Stimulated activated CD8-positive, alpha-beta memory T cell treated with anti-CD3 and anti-CD28 coated beads, Interleukin-4, amount 100 ng/mL, for 4 hours (primary cell): ENCODE data around the gene BTRC.

Source experiments
- DNase-seq, 2 donors: peaks; one replicate each; pipeline ENCODE4 v3.0.0-alpha.2; 2020; ENCODE audit warnings: low read depth in 2 of 2, low spot score in 1 of 2

BTRC gene

DNA sequence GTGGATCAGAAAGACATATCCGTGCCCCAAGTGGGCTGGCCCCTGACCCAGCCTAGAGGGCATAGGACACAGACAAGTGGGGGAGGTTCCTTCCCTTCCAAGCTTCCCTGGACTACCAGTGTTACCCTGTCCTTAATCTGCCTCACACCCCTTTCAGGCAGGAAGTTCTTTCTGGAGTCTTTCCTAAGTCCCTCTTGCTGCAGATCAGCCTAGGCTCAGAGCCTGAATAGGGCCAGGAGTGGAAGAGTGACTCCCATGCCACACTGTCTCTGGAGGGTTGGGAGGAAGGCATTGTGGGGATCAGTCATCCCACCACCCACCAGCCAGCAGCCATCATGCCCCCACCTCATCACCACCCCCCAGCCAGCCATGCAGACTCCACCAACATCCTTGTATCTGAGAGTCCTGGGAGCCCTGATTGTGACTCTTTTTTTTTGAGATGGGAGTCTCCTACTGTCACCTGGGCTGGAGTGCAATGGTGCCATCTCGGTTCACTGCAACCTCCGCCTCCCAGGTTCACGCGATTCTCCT is 211.5 kb downstream of the BTRC start:
- no peak for DNase-seq

DNA sequence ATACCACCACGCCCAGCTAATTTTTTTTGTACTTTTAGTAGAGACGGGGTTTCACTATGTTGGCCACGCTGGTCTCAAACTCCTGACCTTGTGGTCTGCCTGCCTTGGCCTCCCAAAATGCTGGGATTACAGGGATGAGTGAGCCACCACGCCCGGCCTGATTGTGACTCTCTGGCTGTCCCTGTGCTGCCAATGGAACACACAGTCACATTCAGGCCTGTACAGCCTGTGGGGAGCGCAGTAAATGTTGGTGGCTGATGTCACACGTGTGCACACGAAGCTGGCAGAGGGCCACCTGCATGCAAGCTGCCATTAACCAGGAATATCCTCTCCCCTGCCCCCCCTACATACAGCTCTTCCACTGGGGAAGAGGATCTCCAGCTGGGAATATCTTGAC is 212.0 kb downstream of the BTRC start:
- DNase-seq: no peak

DNA sequence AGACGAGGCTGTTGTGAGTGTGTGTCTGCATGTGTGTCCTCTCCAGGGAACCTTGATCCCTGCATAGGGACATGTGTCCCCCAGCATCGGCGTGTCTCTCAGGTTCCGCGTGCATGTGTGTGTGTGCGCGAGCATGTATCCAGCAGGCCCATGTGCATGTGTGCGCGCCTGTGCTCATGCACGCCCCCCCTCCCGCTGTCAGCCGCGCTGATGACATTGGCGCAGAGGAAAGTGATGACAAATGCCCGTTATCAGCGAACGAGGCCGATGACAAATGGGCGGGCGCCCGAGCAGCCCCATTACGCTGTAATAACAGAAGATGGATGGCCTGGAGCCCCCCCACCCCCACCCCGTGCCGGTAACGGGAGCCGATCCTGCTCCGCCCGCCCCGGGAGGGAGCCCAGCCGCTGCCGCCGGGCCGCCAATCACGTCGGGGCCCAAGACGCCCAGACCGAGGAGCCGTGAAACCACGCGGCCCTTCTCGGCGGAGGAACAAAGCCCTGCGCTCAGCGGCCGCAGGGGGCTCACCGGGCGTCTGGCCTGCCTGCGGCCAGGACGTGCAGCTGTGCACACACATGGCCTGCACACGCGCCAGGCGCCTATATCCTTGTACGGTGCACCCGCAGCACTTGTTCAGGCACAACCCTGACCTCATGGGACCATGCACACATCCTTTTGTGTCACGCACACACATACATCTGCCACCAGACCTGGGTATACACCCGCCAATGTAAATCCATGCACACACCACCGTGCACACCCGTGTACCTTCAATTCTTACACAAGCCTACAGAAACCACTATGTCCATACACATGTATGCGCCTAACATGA is 212.6 kb downstream of the BTRC start:
- DNase-seq: no peak

DNA sequence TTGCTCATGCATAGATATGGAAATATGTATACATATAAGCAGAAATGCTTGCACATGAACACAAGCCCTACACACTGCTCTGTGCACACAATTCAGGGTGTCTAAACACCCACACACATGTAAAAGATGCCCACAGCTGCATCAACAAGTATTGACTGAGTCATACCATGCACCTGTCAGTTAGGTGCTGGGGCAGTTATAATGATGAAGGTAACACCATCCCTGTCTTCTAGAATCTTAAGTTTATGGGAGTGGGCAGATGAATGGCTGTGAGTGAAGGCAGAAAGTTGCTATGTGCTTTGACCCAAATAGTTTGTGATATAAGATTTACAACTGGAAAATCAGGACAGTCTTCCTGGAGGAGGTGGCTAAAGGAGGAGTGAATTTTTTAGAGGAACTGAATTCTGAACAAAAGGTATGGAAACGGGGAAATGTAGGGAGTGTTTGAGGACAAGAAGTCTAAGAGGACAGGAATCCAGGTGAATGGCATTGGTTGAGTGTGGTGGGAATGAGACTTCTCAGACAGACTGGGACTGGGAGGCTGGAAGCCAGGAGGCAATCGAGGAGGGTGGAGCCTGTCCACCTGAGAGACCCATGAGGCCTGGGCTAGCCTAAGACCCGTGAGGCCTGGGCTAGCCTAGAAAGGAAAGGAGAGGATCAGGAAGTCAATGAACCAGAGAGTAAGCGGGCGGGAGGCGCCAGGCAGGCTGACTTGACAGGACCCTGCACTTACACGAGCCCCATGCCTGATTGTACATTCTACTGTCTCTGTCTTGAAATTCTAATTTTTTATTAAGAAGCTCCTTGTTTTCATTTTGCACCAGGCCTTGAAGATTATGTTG is 213.4 kb downstream of the BTRC start:
- DNase-seq: no peak

DNA sequence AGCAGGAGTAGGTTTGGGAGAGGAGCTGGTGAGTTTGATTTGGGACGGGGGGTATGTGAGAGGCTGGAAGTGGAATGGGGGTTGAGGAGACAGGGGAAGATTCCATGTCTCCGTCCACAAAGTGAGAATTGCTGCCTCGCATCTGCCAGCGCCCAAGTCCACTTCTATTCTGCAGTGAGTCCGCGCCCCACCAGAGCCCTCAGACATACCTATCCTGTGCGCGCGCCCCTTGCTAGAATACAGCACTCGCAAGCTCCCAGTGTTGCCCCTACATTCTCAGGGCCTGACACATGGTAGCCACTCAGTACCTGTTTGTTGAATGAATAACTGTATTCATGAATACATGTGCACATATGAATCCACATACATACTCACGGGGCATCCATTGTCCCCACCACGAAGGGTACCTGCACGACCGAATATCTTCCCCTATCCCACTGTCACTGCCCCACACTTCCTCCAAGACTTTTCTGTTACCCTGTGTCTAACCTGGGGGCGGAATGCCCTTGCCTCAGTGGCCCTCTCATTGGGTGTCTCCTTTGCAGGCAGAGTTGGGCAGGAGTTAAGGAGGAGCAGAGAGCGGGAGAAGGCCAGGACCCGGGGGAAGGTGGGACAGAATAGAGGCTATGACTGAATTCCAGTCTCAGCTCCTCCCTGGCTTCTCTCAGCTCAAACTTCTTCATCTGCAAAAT is 214.2 kb downstream of the BTRC start:
- DNase-seq: no peak

DNA sequence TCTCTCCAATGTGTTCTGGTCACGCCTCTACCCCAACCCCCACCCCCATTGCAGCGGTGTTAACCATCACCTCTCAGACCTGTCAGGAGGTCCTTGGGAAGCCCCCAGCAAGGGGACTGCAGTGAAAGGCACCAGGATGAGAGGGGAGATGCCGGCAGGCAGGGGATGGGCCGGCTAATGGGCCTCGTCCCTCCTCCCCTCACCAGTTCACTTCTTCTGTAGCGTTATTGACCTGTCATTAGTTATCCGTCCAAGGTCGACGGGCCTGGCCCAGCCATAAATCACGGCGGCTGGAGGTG is 215.3 kb downstream of the BTRC start:
- no peak for DNase-seq

DNA sequence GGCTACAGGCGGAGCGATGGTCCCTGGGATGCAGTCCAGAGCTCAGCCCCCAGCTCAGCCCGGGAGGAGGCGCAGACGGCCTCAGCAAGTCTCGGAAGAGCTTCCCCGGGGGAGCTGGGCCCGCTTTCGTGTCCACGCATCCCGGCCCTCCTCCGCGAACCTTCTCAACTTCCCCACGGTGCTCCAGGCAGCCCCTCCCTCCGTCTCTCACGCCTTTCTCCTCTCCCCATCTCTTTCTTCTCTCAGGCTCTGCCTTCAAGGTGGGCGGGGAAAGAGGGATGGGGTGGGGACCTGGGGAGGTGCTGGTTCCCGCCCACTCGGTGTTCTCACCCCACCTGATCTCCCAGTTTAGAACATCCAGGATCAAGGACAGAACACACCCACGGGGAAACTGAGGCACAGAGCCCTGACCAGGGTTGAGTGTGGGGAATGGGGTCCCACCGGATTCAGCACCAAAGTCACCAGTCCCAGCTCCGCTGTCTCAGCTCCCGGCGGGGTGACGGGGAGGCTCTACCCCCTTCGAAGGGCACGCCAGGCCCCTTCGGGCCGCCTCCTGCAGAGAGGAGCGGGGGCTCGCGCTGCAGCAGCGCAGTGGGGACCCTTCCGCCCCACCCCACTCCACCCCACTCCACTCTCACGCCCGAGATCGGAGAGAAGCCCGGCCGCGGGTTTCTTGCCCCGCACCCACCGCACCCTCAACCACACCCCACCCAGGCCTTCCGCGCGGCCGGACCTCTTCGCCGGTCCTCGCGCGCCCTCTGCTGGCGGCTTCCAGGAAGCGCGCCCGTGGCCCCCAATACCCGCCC is 215.9 kb downstream of the BTRC start:
- peak; percentile 59 to 62 for DNase-seq

DNA sequence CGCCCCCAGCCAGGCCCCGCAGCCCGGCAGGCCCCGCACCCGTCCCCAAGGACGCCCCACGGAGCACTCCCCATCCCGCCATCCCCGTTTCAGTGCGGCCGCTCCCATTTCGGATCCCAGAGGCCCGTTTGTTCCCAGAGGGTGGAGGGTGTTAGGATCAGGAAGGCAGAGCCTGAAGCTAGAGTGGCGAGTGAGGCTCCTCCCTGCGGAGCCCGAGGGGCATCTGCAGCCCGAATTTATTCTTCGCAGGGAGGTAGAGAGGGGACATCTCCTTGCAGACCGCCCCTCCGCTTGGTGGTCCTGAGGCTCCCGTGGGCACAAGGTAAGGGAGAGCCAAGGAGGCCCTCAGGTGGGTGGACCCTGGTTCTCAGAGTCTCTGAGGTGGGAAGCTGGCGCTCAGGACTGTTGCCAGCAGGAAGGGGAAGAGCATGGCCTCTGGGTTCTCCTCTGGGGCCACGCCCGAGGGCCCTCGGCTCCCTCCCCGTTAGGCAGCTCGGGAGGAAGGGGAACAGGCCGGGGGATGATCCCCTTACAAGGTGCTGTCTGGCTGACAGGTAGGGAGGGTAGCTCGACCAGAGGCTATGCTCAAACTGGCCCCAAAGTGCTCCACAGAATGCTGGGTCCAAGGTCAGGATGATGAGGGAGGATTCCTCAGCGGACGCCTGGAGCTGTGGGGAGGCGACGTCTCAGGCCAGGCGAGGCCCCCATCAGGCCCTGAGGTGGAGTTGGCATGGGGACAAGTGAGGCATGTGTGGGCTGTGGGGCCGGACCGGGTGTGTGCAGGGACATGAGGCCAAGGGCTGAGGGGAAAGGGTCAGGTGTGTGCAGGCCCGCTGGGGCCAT is 216.7 kb downstream of the BTRC start:
- no peak for DNase-seq

DNA sequence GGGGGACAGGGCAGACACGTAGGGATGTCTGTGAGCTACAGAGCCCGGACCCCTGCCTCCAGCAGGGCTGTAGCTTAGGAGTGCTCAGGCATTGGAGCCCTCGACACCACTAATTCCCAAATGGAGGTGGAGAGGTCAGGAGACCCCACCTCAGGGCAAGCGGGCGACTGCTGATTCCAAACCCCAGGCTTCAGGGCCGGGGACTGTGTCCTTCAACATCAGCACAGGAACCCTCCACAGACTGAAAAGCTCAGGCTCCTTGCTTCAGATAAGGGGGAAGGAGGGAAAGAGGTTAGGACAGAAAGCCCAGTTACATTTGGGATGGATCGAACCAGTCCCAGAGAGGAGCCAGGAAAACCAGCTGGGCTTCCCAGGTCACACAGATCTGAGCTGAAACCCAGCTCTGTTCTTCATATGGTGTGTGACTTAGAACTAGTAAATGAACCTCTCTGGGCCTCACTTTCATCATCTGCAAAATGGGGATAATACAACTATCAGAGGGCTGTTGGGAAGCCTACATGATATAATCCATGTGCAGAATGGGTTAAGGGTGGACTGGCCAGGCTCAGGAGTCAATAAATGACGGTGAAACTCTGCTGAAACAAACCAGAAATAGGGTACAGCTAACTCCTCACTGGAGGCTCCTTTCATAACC is 217.4 kb downstream of the BTRC start:
- no peak for DNase-seq

DNA sequence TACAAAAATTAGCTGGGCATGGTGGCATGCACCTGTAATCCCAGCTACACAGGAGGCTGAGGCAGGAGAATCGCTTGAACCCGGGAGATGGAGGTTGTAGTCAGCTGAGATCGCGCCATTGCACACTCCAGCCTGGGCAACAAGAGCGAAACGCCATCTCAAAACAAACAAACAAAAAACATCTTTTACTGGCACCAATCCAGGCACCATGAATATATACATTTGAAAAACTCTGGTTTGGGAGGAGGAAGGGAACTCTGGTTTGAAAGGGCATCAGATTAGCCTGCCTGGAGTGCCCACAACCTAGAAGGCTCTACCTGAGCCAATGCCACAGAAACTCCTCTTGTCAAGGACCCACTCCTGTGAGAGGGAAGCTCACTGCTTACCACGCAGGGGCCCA is 218.2 kb downstream of the BTRC start:
- no peak for DNase-seq

DNA sequence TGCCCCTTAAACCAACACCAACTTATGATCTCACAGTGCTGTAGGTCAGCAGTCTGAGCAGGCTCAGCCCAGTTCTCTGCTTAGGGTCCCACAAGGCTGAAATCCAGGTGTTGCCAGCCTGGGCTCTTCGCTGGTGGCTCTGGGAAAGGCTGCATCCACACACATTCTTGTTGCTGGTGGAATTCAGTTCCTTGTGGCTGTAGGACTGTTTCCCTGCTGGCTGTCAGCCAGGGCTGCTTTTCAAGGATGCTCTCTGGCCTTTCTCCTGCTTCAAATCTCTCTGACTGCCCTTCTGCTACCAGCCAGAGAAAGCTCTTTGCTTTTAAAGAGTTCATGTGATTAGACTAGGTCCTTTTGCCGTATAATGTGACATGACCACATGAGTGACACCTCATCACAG is 218.8 kb downstream of the BTRC start:
- DNase-seq: no peak

DNA sequence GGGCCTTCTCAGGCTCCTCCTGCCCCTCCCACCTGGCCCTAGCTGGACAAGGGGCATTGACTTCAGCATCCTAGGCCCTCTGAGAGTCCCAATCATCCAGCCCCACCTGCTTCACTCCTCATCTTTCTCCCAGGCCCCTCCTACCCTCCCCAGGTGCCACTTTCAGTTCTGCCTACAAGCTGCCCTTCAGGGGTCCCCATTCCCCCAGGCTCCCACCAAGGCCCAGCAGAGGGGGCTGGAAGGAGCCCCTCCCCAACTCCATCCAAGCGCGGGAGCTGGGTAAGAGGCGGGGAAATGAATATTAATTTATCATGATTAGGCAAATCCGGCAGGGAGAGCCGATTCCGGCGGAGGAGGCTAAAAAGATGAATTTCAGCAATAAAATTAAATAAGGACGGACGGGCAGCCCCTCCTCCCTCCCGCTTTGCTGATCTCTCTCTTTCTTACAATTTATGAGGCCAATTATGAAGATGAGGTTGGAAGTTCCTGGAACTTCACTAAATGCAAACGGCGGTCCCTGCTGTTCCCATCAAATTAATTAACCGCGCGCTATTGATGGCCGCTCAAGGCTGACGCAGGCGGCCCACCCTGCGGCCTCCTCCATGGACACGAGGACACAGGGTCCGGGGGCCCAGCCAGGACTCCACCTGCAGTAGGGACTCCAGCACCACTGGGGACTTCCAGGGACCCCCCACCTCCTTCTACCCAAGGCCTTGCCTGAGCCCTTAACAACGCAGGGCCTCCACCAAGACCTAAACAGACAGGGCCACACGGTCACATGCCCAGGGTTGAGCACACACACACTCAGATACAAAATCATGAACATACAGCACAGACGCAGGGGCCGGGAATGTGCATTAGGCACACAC is 220.2 kb downstream of the BTRC start:
- DNase-seq: no peak

DNA sequence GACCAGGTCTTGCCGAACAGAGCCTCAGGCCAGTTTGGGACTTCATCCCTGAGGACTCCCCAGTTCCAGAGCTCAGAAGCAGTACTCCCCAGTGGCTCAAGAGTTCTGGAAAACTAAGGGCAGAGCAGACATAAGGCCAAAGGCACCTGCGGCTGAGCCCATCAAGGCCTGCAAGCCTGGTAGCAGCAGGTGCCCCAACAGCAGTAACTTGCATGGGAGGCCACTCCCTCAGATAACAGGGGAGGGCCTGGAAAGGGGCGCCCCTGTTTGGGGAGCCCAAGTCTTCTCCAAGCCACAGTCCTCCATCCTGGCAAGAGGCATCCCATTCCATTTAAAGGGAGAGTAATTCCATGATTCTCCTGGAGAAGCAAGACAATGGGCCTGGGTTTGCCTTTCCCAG is 221.1 kb downstream of the BTRC start:
- DNase-seq: no peak

DNA sequence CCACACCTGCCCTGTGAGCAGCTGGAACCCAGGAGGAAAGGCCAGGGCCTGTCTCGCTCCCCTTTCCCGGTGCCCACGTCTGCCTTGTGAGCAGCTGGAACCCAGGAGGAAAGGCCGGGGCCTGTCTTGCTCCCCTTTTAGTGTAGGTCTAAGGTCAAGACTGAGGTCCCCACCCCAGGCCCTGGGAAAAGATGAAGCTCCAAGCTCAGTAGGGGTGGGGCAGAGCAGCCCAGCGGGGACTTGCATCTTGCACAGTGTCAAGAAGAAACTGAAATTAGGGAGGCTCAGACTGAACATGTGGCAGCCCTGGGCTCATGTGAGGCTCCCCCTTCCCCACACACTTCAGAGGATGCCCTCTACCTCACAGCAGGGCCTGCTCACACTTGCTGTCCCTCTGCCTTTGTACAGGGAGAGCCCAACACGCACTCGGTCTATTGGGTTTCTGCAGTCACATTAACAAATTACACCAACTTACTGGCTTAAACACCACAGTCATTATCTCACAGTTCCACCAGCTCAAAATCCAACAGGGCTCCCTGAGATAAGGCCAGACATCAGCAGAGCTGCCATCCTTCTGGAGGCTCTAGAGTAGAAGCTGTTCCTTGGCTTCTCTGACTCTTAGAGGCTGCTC is 221.7 kb downstream of the BTRC start:
- DNase-seq: no peak

DNA sequence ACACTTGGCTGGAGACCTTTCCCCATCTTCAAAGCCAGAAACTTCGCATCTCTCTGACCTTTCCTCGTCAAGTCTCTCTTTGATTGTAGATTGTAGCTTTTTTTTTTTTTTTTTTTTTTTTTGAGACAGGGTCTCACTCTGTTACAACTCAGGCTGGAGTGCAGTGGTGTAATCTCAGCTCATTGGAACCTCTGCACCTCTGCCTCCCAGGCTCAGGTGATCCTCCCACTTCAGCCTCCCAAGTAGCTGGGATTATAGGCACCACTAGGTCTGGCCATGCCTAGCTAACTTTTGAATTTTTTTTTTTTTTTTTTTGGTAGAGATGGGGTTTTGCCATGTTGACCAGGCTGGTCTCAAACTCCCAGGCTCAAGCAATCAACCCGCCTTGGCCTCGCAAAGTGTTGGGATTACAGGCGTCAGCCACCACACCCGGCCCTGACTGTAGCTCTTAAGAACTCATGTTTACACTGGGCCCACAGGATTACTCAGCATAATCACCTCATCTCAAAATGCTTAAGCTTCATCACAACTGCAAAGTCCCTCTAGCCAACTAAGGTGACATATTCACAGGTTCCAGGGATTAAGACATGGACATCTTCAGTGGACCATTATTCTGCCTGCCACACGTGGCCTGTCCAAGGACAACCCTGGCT is 222.4 kb downstream of the BTRC start:
- DNase-seq: no peak

DNA sequence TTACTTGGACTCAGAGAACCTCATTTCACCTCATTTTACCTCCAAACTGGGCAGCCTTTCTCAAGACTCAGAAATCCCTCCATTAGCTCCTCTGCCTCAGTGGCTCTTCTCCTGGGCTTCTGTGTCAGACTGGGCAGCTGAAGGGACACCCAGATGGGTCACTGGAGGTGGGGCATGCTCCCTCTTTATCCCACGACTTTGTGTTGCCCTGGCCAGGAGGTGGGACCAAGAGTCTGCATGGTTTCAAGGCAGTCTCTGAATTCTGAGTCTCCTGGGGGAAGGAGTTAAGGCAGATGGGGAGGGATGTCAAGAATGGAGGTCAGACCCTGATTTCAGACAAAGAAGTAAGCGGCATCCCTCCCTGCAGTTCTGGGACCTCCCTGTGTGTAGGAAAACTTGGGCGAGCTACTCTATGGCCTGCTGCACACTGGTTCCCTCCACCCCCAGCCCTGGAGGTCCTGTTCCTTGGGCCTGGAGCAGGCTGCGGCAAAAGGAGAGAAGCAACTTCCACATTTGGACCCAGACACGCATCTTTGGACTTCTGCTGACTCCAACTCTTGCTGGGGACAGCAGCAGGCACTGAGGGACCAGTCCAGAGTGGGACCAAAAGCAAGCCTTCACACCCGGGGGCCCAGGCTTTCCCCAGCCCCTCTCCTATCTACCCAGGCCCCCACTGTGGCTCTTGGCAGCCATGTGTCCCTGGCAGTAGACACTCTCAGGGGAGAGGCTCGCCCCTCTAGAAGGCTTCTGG is 223.3 kb downstream of the BTRC start:
- no peak for DNase-seq

DNA sequence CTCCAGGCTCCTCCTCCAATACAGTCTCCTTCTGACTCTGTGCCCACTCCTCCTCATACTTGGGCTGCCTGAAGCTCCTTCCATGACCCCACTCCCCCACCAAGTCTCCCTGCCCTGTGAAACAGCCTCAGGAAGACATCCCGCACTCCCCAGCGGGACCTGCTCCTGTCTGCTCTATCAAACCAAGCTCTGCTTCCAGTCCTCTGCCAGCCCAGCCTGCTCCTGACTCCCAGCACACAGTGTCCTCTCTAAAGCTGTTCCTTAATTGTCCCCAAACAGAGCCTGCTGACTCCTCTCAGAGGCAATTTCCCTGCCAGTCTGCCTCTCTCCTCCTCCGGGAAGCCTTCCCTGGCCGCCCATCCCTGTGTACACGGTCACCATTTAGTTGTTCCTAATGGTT is 224.2 kb downstream of the BTRC start:
- no peak for DNase-seq
